Epithelial cell of esophagus (primary cell): ENCODE data around the gene GOLGA8H.
"Not testable (repeated sequence)": the region's sequence is repeated elsewhere in the genome, so short reads cannot be mapped to it uniquely, and the experiment has no call there.

Experiments
- DNase-seq: peaks from one replicate; pipeline ENCODE4 v3.0.0; 2010; ENCODE audit warnings: low read depth
- H3K4me3 ChIP-seq: 2 replicates; pipeline ENCODE4 v1.5.1; 2011; ENCODE audit warnings: mild to moderate bottlenecking, low read length, control low read depth
- TF ChIP-seq, protein P1 (sequence below): IDR thresholded peaks from 2 replicates; pipeline ENCODE4 v1.5.1; 2011; ENCODE audit warnings: low read depth, mild to moderate bottlenecking, low read length, control low read depth, inconsistent platforms; ENCODE audit not compliant: insufficient read depth; ENCODE audit errors: missing control alignments

GOLGA8H gene, protein sequence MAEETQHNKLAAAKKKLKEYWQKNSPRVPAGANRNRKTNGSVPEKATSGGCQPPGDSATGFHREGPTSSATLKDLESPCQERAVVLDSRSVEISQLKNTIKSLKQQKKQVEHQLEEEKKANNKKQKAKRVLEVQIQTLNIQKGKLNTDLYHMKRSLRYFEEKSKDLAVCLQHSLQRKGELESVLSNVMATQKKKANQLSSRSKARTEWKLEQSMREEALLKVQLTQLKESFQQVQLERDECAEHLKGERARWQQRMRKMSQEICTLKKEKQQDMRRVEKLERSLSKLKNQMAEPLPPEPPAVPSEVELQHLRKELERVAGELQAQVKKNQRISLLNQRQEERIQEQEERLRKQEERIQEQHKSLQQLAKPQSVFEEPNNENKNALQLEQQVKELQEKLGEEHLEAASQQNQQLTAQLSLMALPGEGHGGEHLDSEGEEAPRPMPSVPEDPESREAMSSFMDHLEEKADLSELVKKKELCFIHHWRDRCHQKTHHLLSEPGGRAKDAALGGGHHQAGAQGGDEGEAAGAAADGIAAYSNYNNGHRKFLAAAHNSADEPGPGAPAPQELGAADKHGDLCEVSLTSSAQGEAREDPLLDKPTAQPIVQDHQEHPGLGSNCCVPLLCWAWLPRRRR

DNA sequence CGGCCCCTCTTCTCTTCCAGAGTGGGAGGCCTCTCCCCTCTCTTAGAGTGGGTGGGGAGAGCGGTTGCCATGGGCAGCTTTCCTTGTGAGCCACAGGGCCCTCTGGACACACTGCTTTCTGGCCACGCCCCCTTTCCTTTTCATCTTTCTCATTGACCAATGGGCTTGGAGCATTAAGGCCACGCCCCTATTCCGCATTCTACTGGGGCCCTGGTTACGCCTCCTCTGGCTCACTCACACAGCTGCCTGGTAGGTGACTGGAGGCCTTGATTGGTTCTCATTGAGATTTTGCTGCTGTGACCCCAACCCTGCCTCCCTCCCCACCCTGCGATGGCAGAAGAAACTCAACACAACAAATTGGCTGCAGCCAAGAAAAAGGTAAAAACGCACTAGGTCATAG lies at the start of gene GOLGA8H:
Gene GOLGA8H (plus strand): TSS at position 233 of the 400 bp plus-strand sequence. CDS start 98 bp downstream, at position 331.
- H3K4me3 ChIP-seq, DNase-seq: not testable (repeated sequence)

DNA sequence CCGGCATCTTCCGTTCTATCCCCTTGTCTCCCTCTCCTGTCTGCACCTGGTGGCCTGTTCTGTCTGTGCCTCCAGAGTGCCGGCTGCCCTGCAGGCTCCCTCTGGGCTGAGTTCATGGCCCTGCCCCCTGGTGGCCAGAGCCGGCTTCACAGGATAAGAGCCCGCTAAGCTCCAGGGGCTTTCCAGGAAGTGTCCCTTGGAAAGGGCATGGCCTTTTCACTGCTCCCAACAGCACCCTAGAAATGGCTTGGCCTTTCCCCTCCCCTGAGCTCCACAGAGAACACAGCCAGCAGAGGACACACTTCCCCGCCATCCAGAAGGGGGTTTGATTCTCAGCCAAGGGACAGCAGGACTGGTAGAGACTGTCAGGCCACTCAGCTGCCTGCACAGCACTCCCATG lies 36.9 kb upstream of the GOLGA8H start:
- not testable (repeated sequence) for H3K4me3 ChIP-seq, DNase-seq

DNA sequence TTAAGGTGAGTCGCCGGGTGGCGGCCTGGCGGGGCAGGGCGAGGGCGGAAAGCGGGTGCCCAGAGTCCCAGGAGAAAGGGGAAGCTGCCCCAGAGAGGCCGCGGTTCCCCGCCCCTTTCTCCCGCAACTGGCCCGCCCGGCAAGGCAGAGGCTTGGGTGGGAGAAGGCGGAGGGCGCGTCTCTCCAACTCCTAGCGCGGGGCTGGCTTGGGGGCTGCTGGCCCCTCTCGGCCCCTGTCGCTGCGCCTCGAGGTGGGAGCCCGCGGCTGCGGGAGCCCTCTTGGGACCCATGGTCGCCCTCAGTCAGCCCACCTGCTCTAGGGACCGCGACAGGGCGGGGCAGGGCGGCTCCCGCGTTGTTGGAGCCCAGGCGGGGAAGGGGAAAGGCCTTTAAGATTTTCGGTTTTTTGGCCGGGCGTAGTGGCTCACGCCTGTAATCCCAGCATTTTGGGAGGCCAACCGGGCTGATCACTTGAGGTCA lies 30.8 kb upstream of the GOLGA8H start:
- DNase-seq, H3K4me3 ChIP-seq: not testable (repeated sequence)

DNA sequence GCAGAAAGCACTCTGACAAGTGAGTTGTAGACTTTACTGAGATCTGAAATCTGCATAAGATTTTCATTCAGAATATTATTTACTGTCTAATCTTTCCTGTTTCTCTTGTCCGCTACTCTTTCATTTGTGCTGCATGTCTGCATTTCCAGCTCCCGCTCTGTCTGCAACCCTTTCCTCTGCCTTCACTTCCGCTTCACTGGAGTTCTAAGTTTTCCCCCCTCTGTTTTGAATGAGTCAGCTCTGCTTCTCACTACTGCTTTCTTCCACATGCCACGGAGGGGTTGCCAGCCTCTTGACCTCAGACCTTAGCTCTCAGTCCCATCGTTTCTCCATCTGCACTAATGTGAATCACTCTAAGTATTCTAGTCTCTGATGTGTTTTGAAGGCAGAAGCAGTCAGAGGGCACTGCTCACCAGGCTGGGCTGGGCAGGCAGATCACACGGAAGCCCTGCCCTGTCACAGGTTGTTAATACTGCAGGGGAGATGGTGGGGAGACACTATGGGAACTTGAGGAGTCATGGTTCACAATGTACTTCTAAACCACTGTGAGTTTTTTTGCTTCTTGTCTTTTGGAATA lies 24.3 kb upstream of the GOLGA8H start:
- not testable (repeated sequence) for H3K4me3 ChIP-seq

DNA sequence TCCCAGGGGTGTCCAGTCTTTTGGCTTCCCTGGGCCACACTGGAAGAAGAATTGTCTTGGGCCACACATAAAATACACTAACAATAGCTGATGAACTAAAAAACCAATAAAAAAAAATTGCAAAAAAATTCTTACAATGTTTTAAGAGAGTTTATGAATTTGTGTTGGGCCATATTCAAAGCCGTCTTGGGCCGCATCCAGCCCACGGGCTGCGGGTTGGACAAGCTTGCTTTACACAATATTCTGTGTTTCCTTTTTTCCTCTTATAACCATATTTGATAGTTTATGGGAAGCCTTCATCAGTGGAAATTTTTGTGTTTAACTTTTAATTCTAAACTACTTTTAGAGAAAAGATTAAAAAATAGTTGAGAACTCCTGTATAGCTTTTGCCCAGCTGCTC lies 23.1 kb upstream of the GOLGA8H start:
- DNase-seq, result not testable (repeated sequence)

More for the DNA sequence above, 24.3 kb upstream of the GOLGA8H start:
- DNase-seq, result not testable (repeated sequence)

DNA sequence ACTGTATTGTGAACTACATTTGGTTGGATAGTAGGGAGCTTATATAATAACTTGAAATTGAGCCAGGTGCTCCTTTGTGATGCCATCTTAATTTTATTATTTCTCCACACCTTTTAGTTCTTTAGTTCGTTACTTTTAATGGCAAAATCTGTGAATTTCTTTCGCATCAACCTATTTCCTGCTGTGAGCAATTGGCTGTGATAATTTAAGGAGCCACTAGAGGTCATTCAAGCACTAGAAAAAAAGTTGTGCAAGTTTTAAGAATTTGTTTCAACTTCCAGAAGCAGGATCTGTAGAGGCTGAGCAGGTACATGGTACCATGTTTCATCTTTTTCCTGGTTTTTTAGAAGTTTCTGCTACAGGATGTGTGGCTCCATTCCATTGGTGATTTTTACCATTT lies 4.9 kb upstream of the GOLGA8H start:
- not testable (repeated sequence) for H3K4me3 ChIP-seq, DNase-seq

More for the DNA sequence above, 23.1 kb upstream of the GOLGA8H start:
- H3K4me3 ChIP-seq, result not testable (repeated sequence)

DNA sequence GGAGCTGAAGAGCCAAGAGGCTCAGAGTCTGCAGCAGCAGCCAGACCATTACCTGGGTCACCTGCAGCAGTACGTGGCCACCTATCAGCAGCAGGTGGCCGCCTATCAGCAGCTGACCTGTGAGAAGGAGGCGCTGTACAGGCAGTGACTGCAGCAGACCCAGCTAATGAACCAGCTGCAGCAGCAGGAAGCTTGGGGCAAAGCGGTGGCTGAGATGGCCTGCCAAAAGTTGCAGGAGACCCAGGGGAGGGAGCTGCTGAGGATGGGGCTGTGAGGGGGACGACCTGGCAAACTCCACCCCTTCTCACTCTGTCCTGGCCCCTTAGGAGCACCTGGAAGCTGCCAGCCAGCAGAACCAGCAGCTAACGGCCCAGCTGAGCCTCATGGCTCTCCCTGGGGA lies 8.4 kb downstream of the GOLGA8H start:
- not testable (repeated sequence) for H3K4me3 ChIP-seq, DNase-seq

DNA sequence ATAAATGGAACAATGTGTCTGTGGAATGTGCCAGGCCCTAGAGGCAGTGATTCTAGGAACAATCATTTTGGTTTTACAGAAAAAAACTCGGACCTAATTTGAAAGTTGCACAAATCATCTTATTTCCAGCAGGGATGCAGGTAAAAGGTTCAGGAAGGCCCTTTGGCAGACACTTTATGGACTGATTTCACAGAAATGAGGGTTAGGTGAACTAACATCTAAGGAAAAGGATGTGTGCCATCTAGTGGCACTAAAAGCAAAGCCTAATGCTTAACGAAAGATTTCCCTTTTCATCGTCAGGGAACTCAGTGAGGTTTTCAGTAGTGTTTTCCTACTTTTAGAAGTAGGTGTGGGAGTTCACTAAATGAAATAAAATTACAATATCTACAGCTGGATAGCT lies 17.5 kb downstream of the GOLGA8H start:
- DNase-seq, result peak; percentile 7
- H3K4me3 ChIP-seq, result not testable (repeated sequence)

DNA sequence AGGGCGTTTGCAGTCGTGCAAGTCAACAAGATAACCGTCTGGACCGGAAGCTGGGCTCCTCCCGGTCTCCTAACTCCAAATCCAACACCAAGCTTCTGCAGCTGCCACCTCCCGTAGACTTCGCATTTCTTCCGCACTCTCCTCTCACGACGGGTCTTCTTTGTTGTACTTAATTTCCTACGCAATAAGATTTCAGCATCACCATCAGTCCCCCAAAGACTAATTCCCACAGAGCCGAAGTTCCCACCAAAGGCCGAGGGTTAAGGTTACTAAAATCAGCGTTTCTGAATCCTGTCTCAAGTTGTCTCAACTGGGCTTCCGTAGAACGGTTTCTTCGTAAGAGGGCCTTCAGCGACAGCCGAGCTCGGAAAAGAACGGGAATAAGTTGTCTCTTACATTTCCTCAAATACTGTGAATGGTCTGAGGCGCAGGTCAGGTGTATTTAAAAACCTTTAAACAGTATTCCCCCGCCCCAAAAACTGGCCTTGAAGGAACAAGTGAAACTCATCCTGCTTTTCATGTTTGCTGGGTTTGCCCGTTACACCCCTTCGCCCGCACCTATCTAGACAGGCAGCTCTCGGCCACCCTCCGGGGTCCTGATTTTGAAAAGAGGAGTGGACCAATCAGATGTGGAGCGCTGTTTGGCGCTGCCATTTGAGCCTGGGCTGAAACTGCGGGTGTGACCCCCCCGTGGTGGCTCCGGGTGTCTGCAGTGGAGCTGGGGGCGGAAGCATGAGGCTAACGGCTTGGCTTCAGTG lies 21.8 kb downstream of the GOLGA8H start, which contains the start of gene ARHGAP11B:
Gene ARHGAP11B (plus strand): TSS at position 693 of the 758 bp plus-strand sequence.
- peak within 1 kb of the TSS; percentile 68 for H3K4me3 ChIP-seq
- peak; percentile 97 for DNase-seq

DNA sequence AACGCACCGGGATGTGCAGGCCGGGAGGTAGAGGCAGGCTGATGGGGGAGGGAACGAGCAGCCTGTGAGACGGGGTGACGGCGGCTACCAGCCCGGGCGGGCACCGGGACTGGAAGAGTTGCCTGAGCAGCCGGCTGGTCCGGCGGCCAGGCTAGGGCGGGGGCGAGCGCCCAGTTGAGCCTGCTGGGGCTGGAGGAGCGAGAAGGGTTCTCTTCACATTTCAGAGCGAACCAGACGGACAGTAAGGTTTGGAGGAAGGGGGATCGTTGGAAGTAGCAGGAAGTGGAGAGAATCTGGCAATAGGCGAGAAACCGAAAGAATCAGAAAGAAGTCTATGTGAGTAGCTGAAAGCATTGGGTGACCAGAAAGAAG lies 22.4 kb downstream of the GOLGA8H start:
- H3K4me3 ChIP-seq, result peak overlapping the region; percentile 68

DNA sequence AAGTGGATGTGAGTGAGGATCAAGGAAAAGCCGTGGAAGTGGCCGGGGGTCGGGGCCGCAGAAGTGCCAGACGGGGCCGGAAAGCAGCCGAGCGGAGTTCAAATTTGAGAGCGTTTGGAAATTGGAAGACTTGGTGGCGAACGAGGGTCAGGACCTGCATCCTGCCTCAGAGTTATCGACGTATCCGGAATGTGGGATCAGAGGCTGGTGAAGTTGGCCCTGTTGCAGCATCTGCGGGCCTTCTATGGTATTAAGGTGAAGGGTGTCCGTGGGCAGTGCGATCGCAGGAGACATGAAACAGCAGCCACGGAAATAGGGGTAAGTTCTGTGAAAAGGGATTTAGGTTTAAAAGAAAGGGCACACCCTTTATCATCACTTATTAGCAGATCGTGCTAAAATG lies 22.8 kb downstream of the GOLGA8H start:
- peak overlapping the region; percentile 68 for H3K4me3 ChIP-seq
- not testable (repeated sequence) for DNase-seq

More for the DNA sequence above, 22.4 kb downstream of the GOLGA8H start:
- DNase-seq, result peak; percentile 9

DNA sequence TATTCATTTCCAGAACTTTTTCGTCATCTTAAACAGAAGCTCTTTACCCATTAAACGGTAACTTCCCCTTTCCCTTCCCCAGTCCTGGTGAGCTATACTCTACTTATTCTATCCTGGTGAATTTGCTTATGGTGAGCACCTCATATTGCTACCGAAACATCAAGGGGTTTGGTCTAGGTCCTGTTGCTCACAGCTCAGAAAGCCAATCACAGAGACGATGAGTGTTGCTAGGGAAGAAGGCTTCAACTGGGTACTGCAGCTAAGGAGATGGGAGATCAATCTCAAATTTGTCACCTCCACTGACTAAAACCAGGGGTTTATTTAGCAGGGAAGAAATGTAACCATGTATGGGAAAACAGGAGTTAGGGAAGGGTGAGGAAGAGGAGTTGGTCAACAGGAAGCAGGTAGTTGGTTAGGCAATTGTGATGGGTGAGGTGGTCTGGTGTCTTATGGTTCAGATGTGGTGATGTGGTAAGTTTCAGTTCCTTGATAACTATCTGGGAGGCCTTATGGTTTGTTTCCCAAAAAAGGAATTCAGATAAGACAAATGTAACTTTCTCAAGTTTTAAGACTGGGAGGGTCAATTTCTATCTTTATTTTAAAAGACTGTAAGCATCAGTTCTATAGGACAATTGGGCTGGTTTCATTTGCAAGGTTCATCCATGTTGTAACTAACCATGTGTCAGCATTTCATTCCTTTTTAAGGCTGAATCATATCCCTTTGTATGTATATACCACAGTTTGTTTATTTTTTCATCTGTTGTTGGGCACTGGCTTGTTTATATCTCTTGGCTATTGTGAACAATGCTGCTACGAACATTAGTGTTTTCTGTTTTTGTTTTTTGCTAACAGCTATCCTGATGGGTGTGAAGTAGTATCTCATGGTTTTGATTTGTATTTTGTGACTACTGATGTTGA lies 46.4 kb downstream of the GOLGA8H start:
- TF ChIP-seq, protein P1, sequence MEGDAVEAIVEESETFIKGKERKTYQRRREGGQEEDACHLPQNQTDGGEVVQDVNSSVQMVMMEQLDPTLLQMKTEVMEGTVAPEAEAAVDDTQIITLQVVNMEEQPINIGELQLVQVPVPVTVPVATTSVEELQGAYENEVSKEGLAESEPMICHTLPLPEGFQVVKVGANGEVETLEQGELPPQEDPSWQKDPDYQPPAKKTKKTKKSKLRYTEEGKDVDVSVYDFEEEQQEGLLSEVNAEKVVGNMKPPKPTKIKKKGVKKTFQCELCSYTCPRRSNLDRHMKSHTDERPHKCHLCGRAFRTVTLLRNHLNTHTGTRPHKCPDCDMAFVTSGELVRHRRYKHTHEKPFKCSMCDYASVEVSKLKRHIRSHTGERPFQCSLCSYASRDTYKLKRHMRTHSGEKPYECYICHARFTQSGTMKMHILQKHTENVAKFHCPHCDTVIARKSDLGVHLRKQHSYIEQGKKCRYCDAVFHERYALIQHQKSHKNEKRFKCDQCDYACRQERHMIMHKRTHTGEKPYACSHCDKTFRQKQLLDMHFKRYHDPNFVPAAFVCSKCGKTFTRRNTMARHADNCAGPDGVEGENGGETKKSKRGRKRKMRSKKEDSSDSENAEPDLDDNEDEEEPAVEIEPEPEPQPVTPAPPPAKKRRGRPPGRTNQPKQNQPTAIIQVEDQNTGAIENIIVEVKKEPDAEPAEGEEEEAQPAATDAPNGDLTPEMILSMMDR, result no peak
- peak; percentile 43 for DNase-seq
- no peak overlapping the region for H3K4me3 ChIP-seq
